H54 (cell line): ENCODE results near the gene MGLL.

Experiments
- DNase-seq: peaks from one replicate; pipeline ENCODE4 v3.0.0; 2011; ENCODE audit warnings: low spot score, mixed read lengths; ENCODE audit not compliant: insufficient read length
- FAIRE-seq: peaks from 3 replicates; lab custom pipeline; 2011; peaks lifted over from hg19 to GRCh38; lab: Jason Lieb, UNC
- POLR2A ChIP-seq: IDR thresholded peaks from 2 replicates; pipeline ENCODE4 v1.6.1; 2011; ENCODE audit warnings: low read depth, mild to moderate bottlenecking, low read length

MGLL gene

GRCh38 chr3:127693336-127693843, 128.9 kb downstream of the MGLL start:
- no peak for DNase-seq
- no peak for FAIRE-seq
- no peak for TF ChIP-seq POLR2A

GRCh38 chr3:127692501-127693335, 129.6 kb downstream of the MGLL start:
- DNase-seq (no peak), FAIRE-seq (no peak)
- TF ChIP-seq POLR2A = no peak

- TF ChIP-seq POLR2A = no peak
- FAIRE-seq (no peak), DNase-seq (no peak)
Observed at GRCh38 chr3:127691974-127692373, 130.3 kb downstream of the MGLL start.

DNA sequence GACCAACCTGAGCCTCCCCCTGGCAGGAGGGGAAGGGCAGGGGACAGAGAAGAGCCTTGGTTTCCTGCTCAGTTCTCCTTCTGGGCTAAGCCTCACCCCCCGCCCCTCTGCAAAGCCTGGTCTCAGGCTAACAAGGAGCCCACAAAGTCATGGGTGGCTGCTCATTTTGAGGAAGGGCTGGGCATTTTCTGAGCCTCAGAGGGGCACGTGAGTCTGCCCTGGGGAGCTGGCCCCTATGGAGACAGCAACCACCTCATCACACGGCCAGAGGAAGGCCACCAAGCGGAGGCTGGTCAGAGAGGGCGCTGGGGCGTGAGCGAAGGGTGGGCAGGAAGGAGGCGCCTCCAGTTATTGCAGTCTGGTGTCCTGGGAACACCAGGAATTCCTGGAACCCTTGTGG, 130.8 kb downstream of the MGLL start:
- DNase-seq (no peak), FAIRE-seq (no peak)
- no peak for TF ChIP-seq POLR2A

- FAIRE-seq (no peak), DNase-seq (no peak)
- TF ChIP-seq POLR2A = no peak
Observed at GRCh38 chr3:127690823-127691452, 131.4 kb downstream of the MGLL start.

- TF ChIP-seq POLR2A = no peak
- FAIRE-seq (no peak), DNase-seq (no peak)
Observed at GRCh38 chr3:127690106-127690505, 132.2 kb downstream of the MGLL start.

DNA sequence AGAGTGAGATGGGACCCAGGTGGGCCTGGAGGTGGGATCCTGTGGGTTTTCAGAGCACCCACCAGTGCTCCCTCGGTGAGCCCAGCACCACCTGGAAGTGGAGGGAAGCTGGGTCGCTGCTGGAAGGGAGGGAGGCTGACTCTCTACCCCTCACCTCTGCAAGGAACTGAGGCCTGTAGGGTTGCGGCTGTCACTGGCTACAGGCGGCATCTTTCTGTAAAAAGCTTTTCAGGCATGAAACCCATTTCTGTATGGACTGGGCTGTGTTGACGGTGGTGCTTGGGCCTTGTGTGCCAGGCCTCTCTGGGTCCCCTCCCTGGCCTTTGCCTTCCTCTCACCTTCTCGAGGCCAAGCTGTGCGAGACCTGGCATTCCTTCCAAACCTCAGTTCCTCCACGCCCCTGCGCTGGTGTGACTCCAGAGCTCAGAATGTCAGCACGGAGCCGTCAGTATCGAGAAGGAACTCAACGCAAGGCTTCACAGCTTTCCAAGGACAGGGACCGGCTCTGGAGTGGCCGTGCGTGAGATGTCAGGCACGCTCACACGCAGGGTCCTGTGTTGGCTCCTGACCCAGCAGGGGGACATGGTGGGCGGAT, 133.0 kb downstream of the MGLL start:
- FAIRE-seq (no peak), DNase-seq (no peak)
- no peak for TF ChIP-seq POLR2A

DNA sequence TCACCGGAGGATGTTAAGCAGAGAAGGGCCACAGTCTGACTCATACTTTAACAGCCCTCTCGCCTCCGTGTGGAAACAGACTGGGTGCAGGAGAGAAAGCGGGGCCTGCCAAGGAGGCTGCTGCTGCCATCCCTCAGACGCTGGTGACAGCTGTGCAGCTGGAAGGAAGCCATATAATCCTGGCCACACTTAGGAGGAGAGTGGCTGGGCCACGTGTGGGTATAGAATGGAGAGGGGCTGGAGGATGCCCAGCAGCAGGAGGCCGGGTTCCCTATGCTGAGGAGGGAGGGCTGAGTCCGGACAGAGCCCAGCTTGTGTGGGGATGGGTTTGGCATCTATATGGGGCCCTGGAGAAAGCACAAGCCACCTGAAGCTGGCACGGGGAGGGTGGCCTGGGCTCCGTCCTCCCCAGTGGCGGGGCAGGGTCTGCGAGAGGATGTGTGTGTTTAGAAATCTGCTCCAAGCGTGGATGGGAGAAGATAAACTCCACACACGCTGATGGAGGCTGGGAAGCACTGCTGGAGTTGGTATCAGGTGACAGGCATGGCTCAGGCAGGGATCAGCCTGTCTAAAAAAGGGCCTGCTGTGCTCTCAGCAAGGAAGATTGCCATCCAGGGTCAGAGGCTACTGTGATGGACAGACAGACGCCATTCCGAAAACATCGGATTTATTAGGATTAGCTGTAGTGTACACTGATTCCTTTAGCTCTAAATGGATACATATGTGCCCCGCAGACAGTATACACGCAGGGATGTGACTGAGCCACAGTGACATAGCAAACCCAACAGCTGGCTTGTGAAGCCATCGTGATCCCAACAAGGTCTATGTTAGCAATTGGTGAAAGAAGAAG, 133.7 kb downstream of the MGLL start:
- FAIRE-seq = no peak

DNA sequence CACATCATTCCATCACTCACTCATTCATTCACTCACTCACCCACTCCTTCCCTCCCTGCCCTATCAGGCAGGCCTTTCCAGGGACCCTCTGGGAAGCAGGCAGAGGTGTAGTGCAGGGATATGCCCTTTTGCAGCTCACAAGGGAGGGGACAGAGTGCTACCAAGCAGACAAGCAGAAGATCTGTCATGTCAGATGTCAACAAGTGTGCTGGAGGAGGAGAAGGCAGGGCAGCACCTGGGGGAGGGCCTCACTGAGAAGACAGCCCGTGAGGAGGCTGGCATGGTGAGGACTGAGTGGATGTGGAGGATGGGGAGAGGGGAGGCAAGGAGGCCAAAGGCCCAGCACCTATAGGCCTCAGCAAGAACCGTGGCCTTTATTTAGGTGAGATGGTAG, 134.3 kb downstream of the MGLL start:
- DNase-seq (no peak), FAIRE-seq (no peak)
- TF ChIP-seq POLR2A = no peak

More for the DNA sequence above, 133.7 kb downstream of the MGLL start:
- no peak for TF ChIP-seq POLR2A
- no peak for DNase-seq

DNA sequence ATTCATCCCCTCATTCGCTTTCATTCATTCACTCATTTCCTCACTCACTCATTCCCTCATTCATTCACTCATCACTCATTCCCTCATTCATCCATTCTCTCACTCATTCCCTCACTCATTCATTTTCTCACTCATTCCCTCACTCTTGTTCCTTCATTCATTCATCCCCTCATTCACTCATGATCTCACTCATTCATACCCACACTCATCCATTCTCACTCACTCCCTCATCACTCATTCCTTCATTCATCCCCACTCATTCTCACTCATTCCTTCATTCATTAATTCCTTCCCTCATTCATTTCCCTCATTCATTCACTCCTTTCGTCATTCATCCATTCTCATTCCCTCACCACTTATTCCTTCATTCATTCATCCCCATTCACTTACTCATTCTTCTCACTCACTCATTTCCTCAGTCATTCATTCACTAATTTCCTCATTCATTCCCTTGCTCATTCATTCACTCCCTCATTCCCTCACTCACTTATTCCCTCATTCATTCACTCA, 135.0 kb downstream of the MGLL start:
- DNase-seq (no peak), FAIRE-seq (no peak)
- TF ChIP-seq POLR2A = no peak

DNA sequence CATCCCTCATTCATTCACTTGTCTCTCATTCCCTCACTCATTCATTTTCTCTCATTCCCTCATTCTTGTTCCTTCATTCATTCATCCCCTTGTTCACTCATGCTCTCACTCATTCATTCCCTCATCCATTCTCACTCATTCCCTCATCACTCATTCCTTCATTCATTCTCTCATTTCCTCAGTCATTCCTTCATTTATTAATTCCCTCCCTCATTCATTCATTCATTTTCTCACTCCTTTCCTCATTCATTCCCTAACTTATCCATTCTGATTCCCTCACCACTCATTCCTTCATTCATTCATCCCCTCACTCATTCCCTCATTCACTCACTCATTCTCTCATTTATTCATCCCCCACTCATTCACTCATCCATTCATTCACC, 135.8 kb downstream of the MGLL start:
- TF ChIP-seq POLR2A = no peak
- FAIRE-seq (no peak), DNase-seq (no peak)

- FAIRE-seq = no peak
- DNase-seq = no peak
- no peak for TF ChIP-seq POLR2A
Observed at GRCh38 chr3:127685708-127686511, 136.4 kb downstream of the MGLL start.
